ENCODE results near the gene ERC2. TPM values are rescaled to one million over a fixed set of nuclear protein-coding genes. Genes with fewer than 3 reads are reported as not detected.

ERC2 gene
- total RNA-seq, 2 donors from 2014 or later, result 1.2 TPM; not detected in 1

DNA sequence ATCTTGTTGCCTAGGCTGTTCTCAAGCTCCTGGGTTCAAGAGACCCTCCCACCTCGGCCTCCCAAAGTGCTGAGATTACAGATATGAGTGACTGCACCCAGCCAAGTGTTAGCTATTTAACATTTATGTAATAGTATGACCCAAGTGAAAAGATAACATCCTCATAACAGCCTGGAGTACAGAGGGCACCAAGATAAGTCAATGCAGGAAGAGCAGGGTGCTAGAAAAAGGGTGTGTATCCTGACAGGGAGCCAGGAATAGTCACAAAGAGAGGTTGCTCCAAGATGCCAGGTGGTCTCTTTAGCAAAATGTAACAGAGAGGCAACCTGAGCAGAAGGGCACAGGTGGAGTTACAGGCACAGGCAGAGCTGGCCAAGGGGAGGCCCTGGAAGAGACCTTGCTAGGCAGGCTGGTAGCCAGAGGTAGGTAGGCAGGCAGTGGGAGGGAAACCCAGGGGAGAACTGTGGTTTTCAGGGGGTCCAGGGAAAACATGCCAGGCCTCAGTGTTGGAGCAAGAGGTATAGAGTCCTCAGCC, 277.4 kb downstream of the ERC2 start:
- Histone ChIP-seq H3K36me3 (no peaks in the 10 kb centered on the region), H3K9me3 (no peaks in the 10 kb centered on the region), H3K27me3 (replicated peaks; ENCODE audit: insufficient read depth) (no peaks in the 10 kb centered on the region), H3K4me1 (ENCODE audit: control insufficient read depth in 1 of 2, low read depth in 2 of 2) (no peaks in the 10 kb centered on the region), H3K27ac (no peak overlapping the region), H3K4me3 (no peak overlapping the region)
- DNase-seq (ENCODE audit: low spot score) (no peak), ATAC-seq (ENCODE audit: insufficient number of reproducible peaks, low FRiP score, low read depth) (no peak)
- TF ChIP-seq, protein P1, sequence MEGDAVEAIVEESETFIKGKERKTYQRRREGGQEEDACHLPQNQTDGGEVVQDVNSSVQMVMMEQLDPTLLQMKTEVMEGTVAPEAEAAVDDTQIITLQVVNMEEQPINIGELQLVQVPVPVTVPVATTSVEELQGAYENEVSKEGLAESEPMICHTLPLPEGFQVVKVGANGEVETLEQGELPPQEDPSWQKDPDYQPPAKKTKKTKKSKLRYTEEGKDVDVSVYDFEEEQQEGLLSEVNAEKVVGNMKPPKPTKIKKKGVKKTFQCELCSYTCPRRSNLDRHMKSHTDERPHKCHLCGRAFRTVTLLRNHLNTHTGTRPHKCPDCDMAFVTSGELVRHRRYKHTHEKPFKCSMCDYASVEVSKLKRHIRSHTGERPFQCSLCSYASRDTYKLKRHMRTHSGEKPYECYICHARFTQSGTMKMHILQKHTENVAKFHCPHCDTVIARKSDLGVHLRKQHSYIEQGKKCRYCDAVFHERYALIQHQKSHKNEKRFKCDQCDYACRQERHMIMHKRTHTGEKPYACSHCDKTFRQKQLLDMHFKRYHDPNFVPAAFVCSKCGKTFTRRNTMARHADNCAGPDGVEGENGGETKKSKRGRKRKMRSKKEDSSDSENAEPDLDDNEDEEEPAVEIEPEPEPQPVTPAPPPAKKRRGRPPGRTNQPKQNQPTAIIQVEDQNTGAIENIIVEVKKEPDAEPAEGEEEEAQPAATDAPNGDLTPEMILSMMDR (IDR thresholded peaks at IDR 0.05), result no peak

DNA sequence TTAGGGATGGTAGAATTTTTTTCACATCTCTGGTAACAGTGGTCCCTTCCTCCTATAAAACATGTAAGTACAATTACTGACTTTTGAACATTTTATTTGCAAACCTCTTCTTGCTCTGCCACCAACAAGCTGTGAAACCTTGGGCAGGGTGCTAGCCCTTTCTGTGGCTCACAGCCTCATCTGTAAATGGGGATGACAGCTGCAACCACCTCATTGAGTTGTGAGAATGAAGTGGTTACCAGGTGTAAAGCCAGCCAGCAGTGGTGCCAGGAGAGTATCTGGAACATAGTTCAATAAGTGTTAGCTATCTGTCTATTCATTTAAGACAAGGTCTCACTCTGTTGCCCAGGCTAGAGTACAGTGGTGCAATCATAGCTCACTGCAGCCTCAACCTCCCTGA, 278.1 kb downstream of the ERC2 start:
- Histone ChIP-seq H3K4me1 (ENCODE audit: control insufficient read depth in 1 of 2, low read depth in 2 of 2) (no peaks in the 10 kb centered on the region), H3K27me3 (replicated peaks; ENCODE audit: insufficient read depth) (no peaks in the 10 kb centered on the region), H3K4me3 (no peak overlapping the region), H3K27ac (no peak overlapping the region), H3K9me3 (no peaks in the 10 kb centered on the region), H3K36me3 (no peaks in the 10 kb centered on the region)
- TF ChIP-seq, protein P1 (IDR thresholded peaks at IDR 0.05), result no peak
- ATAC-seq (ENCODE audit: insufficient number of reproducible peaks, low FRiP score, low read depth), result no peak
- DNase-seq (ENCODE audit: low spot score), result no peak

DNA sequence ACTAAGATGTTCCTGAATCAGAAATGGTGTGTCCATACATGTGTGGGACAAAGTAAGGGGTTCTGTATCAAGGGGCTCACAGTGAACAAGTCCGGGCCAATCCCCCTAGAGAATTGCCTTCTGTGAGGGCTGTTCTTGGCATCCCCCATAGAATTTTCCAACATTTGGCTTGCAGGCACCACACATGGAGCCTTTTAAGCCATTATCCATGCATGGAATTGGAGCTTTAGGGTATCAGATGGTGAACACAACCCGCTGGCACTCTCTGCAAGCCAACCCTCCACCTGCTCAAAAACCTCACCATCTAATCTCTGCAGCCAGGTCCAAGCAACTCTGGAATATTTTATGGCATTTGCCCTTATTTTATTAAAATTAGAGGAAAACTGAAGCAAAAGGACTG, 278.7 kb downstream of the ERC2 start:
- no peak for ATAC-seq (ENCODE audit: insufficient number of reproducible peaks, low FRiP score, low read depth)
- H3K4me1 ChIP-seq (ENCODE audit: control insufficient read depth in 1 of 2, low read depth in 2 of 2), result no peaks in the 10 kb centered on the region
- TF ChIP-seq, protein P1 (IDR thresholded peaks at IDR 0.05), result no peak

DNA sequence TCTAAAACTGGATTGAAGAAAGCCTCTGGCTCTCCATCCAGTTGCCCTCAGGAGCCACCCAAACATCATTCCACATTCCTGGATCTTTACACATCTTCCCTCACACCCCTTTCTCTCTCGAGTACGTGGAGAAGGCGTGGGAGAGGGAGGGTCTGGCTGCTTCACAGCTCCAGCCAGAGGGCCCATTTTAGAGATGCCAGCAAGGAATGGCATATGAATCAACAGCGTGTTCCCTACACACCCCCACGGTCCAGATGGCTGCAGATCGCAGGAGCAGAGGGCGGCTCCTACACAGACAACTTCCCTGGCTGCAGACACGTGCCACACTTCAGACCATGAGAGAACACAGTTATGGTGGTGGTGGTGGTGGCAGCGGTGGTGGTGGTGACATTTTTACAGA, 280.1 kb downstream of the ERC2 start:
- Histone ChIP-seq H3K36me3 (no peaks in the 10 kb centered on the region), H3K9me3 (no peaks in the 10 kb centered on the region), H3K27me3 (replicated peaks; ENCODE audit: insufficient read depth) (no peaks in the 10 kb centered on the region), H3K4me1 (ENCODE audit: control insufficient read depth in 1 of 2, low read depth in 2 of 2) (no peaks in the 10 kb centered on the region), H3K4me3 (no peak overlapping the region), H3K27ac (no peak overlapping the region)
- DNase-seq (ENCODE audit: low spot score), result no peak
- no peak for ATAC-seq (ENCODE audit: insufficient number of reproducible peaks, low FRiP score, low read depth)
- TF ChIP-seq, protein P1 (IDR thresholded peaks at IDR 0.05), result no peak

More for the DNA sequence above, 278.7 kb downstream of the ERC2 start:
- Histone ChIP-seq H3K27ac (no peak overlapping the region), H3K4me3 (no peak overlapping the region), H3K36me3 (no peaks in the 10 kb centered on the region), H3K9me3 (no peaks in the 10 kb centered on the region), H3K27me3 (replicated peaks; ENCODE audit: insufficient read depth) (no peaks in the 10 kb centered on the region)
- DNase-seq (ENCODE audit: low spot score), result no peak

DNA sequence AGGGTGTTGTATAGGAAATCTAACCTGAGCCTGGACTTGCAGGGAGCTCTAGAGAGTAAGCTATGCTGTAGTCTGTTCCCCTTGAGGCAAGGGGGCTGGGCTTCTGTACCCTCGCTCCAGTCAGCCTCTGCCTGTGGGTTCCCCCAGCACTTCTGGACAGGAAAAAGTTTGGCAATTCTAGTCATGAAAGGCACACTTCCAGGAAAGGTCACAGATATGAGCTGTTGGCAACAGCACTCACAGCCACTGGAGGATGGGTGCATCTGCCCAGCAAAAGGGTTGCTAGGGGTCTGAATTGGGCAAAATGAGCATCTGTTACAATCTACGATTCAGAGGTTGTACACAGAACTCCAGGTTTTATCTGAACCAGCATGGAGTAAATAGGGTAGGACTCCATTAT, 281.2 kb downstream of the ERC2 start:
- TF ChIP-seq, protein P1 (IDR thresholded peaks at IDR 0.05), result no peak
- no peaks in the 10 kb centered on the region for H3K4me1 ChIP-seq (ENCODE audit: control insufficient read depth in 1 of 2, low read depth in 2 of 2)
- DNase-seq (ENCODE audit: low spot score) (no peak), ATAC-seq (ENCODE audit: insufficient number of reproducible peaks, low FRiP score, low read depth) (no peak)
- H3K9me3 ChIP-seq, result no peaks in the 10 kb centered on the region
- H3K4me3 ChIP-seq, result no peak overlapping the region
- no peaks in the 10 kb centered on the region for H3K36me3 ChIP-seq
- no peak overlapping the region for H3K27ac ChIP-seq
- no peaks in the 10 kb centered on the region for H3K27me3 ChIP-seq (replicated peaks; ENCODE audit: insufficient read depth)
